LNCAP (cell line): ENCODE measurements around the gene ELMO1.

Experiments used
- TF ChIP-seq, protein P1 (sequence below): fragments of 450-650 bp; IDR thresholded peaks from 2 replicates; pipeline ENCODE4 v1.5.1; 2017; ENCODE audit warnings: mild to moderate bottlenecking

ELMO1 gene

DNA sequence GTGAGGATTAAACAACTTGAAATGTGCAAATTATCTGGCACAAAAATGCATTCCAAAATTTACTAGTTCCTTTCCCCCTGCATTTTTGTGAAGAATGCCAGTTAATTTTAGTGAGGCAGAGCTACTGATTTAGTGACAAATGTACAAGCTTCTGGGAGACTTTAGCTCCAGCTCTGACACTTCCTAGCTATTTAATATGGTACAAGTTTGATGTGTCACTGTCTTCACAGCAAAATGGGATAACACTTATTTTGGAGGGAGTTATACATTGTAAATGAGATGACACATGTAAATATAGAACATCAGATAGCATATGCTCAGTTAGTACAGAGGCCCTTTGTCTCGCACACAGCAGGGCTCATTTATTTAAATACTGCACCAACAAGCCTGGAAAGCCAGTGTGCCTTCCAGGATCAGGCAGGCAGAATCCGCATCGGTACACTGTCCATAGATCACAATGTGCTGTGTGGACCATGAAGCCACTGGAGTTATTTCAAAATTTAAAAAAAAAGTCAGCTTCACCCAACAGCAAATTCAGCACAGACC is 48.7 kb downstream of the ELMO1 start:
- TF ChIP-seq, protein P1, sequence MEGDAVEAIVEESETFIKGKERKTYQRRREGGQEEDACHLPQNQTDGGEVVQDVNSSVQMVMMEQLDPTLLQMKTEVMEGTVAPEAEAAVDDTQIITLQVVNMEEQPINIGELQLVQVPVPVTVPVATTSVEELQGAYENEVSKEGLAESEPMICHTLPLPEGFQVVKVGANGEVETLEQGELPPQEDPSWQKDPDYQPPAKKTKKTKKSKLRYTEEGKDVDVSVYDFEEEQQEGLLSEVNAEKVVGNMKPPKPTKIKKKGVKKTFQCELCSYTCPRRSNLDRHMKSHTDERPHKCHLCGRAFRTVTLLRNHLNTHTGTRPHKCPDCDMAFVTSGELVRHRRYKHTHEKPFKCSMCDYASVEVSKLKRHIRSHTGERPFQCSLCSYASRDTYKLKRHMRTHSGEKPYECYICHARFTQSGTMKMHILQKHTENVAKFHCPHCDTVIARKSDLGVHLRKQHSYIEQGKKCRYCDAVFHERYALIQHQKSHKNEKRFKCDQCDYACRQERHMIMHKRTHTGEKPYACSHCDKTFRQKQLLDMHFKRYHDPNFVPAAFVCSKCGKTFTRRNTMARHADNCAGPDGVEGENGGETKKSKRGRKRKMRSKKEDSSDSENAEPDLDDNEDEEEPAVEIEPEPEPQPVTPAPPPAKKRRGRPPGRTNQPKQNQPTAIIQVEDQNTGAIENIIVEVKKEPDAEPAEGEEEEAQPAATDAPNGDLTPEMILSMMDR: no peak

GRCh38 chr7:37398403-37398802 is 50.3 kb downstream of the ELMO1 start:
- TF ChIP-seq, protein P1: no peak

- TF ChIP-seq, protein P1: no peak
Observed at GRCh38 chr7:37395618-37396259, 52.9 kb downstream of the ELMO1 start.

GRCh38 chr7:37394158-37394557 is 54.5 kb downstream of the ELMO1 start:
- TF ChIP-seq, protein P1: no peak

GRCh38 chr7:37393476-37393875 is 55.2 kb downstream of the ELMO1 start:
- TF ChIP-seq, protein P1: no peak

DNA sequence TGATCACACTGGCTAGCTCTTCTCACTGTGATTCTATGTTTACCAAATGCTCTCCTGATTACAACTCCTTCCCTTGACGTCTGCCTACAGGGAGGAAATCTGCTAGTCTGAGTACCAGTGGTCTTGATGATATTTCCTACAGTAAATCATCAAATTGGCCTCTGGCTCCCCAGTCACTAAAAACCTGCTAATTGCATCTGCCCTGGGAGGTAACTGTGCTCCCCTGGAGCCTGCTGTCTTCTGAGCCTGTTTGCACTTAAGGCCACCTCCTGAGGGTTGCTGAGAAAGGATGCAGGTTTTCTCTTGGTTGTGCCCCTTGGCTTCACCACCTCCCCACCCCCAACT is 56.0 kb downstream of the ELMO1 start:
- TF ChIP-seq, protein P1: no peak

DNA sequence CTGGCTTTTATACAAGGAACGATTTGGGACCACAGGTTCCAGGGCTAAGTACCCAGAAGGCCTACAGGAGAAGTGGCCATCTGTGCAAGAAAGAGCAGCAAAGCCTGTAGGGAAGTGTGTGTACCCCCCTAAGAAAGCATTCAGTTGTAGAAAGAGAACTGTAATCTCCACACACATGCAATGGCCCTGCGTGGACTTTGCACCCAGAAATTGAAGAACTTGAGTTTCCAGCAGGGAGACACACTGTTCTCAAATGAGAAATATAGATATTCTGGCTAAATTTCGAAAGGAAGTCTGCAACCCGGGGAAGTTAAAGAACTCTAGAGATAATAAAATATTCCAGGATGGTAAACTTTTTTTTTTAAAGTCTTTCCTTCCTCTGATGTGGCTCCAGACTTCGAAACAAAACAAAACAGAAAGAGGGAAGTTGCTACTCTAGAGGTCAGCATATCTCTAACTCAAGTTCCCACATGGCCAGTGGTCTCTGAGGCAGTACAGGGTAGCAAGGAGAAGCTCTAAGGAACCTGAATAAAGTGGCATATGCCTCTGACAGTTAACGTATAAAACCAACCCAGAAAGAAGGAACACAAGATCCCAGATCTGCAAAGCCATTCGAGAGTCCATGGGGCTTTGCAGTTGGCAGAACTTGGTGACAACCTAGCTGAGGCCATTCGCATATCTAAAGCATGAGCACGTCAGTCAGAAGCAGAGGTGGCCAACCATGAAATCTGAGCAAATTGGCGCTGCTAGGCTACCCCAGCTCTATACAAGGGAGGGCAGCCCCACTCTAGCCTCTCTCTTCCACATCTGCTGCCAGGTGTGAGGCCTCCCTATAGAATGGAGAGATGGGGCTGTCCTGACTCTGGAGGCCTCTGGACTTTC is 56.6 kb downstream of the ELMO1 start:
- TF ChIP-seq, protein P1: no peak
